SJSA1 (cell line): ENCODE measurements around the gene GAS2L1. TPM values are rescaled to one million over a fixed set of nuclear protein-coding genes. Genes with fewer than 3 reads are reported as not detected.
A peak's percentile ranks its signal among the peaks of the same experiment; 100 is the strongest.

ENCODE experiments used
- DNase-seq, 2 experiments: peaks; one replicate each; pipeline ENCODE4 v3.0.0-alpha.2; 2015 to 2020; ENCODE audit warnings: low spot score in 2 of 2, low read depth in 1 of 2
- H3K27ac ChIP-seq: fragments of 250-450 bp; sonication (Bioruptor Pico); 2 replicates; pipeline ENCODE4 v1.5.1; 2020; ENCODE audit warnings: mild to moderate bottlenecking, moderate library complexity
- H3K27me3 ChIP-seq: fragments of 250-450 bp; sonication (Bioruptor Pico); replicated peaks from 2 replicates; pipeline ENCODE4 v1.5.1; 2020; ENCODE audit warnings: mild to moderate bottlenecking, moderate library complexity
- H3K36me3 ChIP-seq: fragments of 250-450 bp; sonication (Bioruptor Pico); 2 replicates; pipeline ENCODE4 v1.5.1; 2020; ENCODE audit warnings: mild to moderate bottlenecking
- H3K4me1 ChIP-seq: fragments of 250-450 bp; sonication (Bioruptor Pico); replicated peaks from 2 replicates; pipeline ENCODE4 v1.6.1; 2021; ENCODE audit warnings: mild to moderate bottlenecking
- H3K4me3 ChIP-seq: fragments of 250-450 bp; sonication (Bioruptor Pico); 2 replicates; pipeline ENCODE4 v1.5.1; 2020; ENCODE audit warnings: mild to moderate bottlenecking
- H3K9me3 ChIP-seq: fragments of 250-450 bp; sonication (Bioruptor Pico); replicated peaks from 2 replicates; pipeline ENCODE4 v1.5.1; 2020; ENCODE audit warnings: mild to moderate bottlenecking
- total RNA-seq: library from RNA; depleted of rRNA; stranded (reverse); fragments of >200 nt; shearing (Covaris generic); gene quantifications from 2 replicates; pipeline ENCODE4 v1.2.3, GENCODE V29; 2014

GAS2L1 gene
- total RNA-seq, 1 experiment from 2014 or later, result 10.4 TPM

- Histone ChIP-seq H3K4me3 (peak overlapping the region; percentile 94), H3K27ac (peak overlapping the region; percentile 100), H3K9me3 (no peaks in the 10 kb centered on the region), H3K36me3 (peaks cover 95% of the 10 kb centered on the region), H3K27me3 (no peaks in the 10 kb centered on the region), H3K4me1 (peaks cover 37% of the 10 kb centered on the region)
- peak; percentile 71 to 84 for DNase-seq
These were observed 37.8 kb upstream of the GAS2L1 start for GRCh38 chr22:29268511-29269229.

GRCh38 chr22:29269230-29269604 is 37.2 kb upstream of the GAS2L1 start:
- H3K9me3 ChIP-seq, result no peaks in the 10 kb centered on the region
- no peak for DNase-seq
- peaks cover 37% of the 10 kb centered on the region for H3K4me1 ChIP-seq
- H3K27me3 ChIP-seq, result no peaks in the 10 kb centered on the region
- H3K27ac ChIP-seq, result peak overlapping the region; percentile 100; the same call in 1 of the 2 replicates
- peaks cover 95% of the 10 kb centered on the region for H3K36me3 ChIP-seq
- H3K4me3 ChIP-seq, result peak overlapping the region; percentile 94

GRCh38 chr22:29269731-29270474 is 36.5 kb upstream of the GAS2L1 start:
- Histone ChIP-seq H3K36me3 (peaks cover 95% of the 10 kb centered on the region), H3K27ac (no peak overlapping the region), H3K4me3 (peak overlapping the region; percentile 94), H3K4me1 (peaks cover 37% of the 10 kb centered on the region), H3K9me3 (no peaks in the 10 kb centered on the region), H3K27me3 (no peaks in the 10 kb centered on the region)
- peak in 1 of 2 experiments; percentile 45 for DNase-seq

- Histone ChIP-seq H3K4me1 (peaks cover 37% of the 10 kb centered on the region), H3K27ac (no peak overlapping the region), H3K4me3 (peak overlapping the region; percentile 94), H3K27me3 (no peaks in the 10 kb centered on the region), H3K9me3 (no peaks in the 10 kb centered on the region), H3K36me3 (peaks cover 95% of the 10 kb centered on the region)
- DNase-seq, result peak in 1 of 2 experiments; percentile 36
These were observed 35.8 kb upstream of the GAS2L1 start for GRCh38 chr22:29270475-29271271.

- Histone ChIP-seq H3K27me3 (no peaks in the 10 kb centered on the region), H3K9me3 (no peaks in the 10 kb centered on the region), H3K4me3 (no peak overlapping the region), H3K4me1 (peaks cover 25% of the 10 kb centered on the region), H3K36me3 (peaks cover 98% of the 10 kb centered on the region), H3K27ac (no peak overlapping the region)
- DNase-seq, result no peak
These were observed 33.8 kb upstream of the GAS2L1 start for GRCh38 chr22:29272624-29273023.

- H3K4me1 ChIP-seq, result peaks cover 17% of the 10 kb centered on the region
- H3K36me3 ChIP-seq, result peaks cover 100% of the 10 kb centered on the region
- H3K9me3 ChIP-seq, result no peaks in the 10 kb centered on the region
- H3K27ac ChIP-seq, result no peak overlapping the region
- no peak for DNase-seq
- H3K27me3 ChIP-seq, result no peaks in the 10 kb centered on the region
- no peak overlapping the region for H3K4me3 ChIP-seq
These were observed 31.3 kb upstream of the GAS2L1 start for GRCh38 chr22:29275167-29275566.

- Histone ChIP-seq H3K4me1 (peaks cover 10% of the 10 kb centered on the region), H3K4me3 (no peak overlapping the region), H3K9me3 (no peaks in the 10 kb centered on the region), H3K27me3 (no peaks in the 10 kb centered on the region), H3K27ac (no peak overlapping the region), H3K36me3 (peaks cover 97% of the 10 kb centered on the region)
- DNase-seq, result no peak
These were observed 30.5 kb upstream of the GAS2L1 start for GRCh38 chr22:29275819-29276565.

- Histone ChIP-seq H3K4me3 (no peak overlapping the region), H3K27ac (no peak overlapping the region), H3K4me1 (peaks cover 16% of the 10 kb centered on the region), H3K9me3 (no peaks in the 10 kb centered on the region), H3K27me3 (no peaks in the 10 kb centered on the region), H3K36me3 (peaks cover 97% of the 10 kb centered on the region)
- DNase-seq, result no peak
These were observed 28.5 kb upstream of the GAS2L1 start for GRCh38 chr22:29277927-29278326.

GRCh38 chr22:29284196-29284595 is 22.3 kb upstream of the GAS2L1 start:
- no peaks in the 10 kb centered on the region for H3K9me3 ChIP-seq
- no peak for DNase-seq
- H3K4me1 ChIP-seq, result peaks cover 16% of the 10 kb centered on the region
- no peak overlapping the region for H3K27ac ChIP-seq
- no peak overlapping the region for H3K4me3 ChIP-seq
- H3K27me3 ChIP-seq, result no peaks in the 10 kb centered on the region
- H3K36me3 ChIP-seq, result peaks cover 95% of the 10 kb centered on the region

GRCh38 chr22:29288837-29289236 is 17.6 kb upstream of the GAS2L1 start:
- Histone ChIP-seq H3K9me3 (no peaks in the 10 kb centered on the region), H3K4me1 (no peaks in the 10 kb centered on the region), H3K27me3 (no peaks in the 10 kb centered on the region), H3K4me3 (no peak overlapping the region), H3K27ac (no peak overlapping the region), H3K36me3 (peaks cover 98% of the 10 kb centered on the region)
- no peak for DNase-seq

- peaks cover 99% of the 10 kb centered on the region for H3K36me3 ChIP-seq
- H3K27me3 ChIP-seq, result no peaks in the 10 kb centered on the region
- H3K4me3 ChIP-seq, result no peak overlapping the region
- H3K4me1 ChIP-seq, result no peaks in the 10 kb centered on the region
- H3K27ac ChIP-seq, result no peak overlapping the region
- DNase-seq, result no peak
- no peaks in the 10 kb centered on the region for H3K9me3 ChIP-seq
These were observed 16.4 kb upstream of the GAS2L1 start for GRCh38 chr22:29290061-29290460.

- no peak overlapping the region for H3K4me3 ChIP-seq
- H3K9me3 ChIP-seq, result no peaks in the 10 kb centered on the region
- no peak overlapping the region for H3K27ac ChIP-seq
- H3K36me3 ChIP-seq, result peaks cover 100% of the 10 kb centered on the region
- no peaks in the 10 kb centered on the region for H3K27me3 ChIP-seq
- H3K4me1 ChIP-seq, result no peaks in the 10 kb centered on the region
- no peak for DNase-seq
These were observed 15.2 kb upstream of the GAS2L1 start for GRCh38 chr22:29291215-29291614.

- H3K9me3 ChIP-seq, result no peaks in the 10 kb centered on the region
- DNase-seq, result no peak
- no peaks in the 10 kb centered on the region for H3K27me3 ChIP-seq
- peaks cover 100% of the 10 kb centered on the region for H3K36me3 ChIP-seq
- no peak overlapping the region for H3K4me3 ChIP-seq
- no peak overlapping the region for H3K27ac ChIP-seq
- H3K4me1 ChIP-seq, result no peaks in the 10 kb centered on the region
These were observed 14.1 kb upstream of the GAS2L1 start for GRCh38 chr22:29292379-29292778.
